HG03457 (cell line): Measurements from ENCODE around the gene GATAD2B.
A peak's percentile ranks its signal among the peaks of the same experiment; 100 is the strongest.
"Not testable (repeated sequence)": the region's sequence is repeated elsewhere in the genome, so short reads cannot be mapped to it uniquely, and the experiment has no call there.

Experiments used
- ATAC-seq: cut with Tn5 transposase; IDR thresholded peaks from one replicate; pipeline ENCODE4 v1.9.1; 2021; ENCODE audit warnings: moderate number of reproducible peaks; ENCODE audit not compliant: unreplicated experiment

Gene GATAD2B

DNA sequence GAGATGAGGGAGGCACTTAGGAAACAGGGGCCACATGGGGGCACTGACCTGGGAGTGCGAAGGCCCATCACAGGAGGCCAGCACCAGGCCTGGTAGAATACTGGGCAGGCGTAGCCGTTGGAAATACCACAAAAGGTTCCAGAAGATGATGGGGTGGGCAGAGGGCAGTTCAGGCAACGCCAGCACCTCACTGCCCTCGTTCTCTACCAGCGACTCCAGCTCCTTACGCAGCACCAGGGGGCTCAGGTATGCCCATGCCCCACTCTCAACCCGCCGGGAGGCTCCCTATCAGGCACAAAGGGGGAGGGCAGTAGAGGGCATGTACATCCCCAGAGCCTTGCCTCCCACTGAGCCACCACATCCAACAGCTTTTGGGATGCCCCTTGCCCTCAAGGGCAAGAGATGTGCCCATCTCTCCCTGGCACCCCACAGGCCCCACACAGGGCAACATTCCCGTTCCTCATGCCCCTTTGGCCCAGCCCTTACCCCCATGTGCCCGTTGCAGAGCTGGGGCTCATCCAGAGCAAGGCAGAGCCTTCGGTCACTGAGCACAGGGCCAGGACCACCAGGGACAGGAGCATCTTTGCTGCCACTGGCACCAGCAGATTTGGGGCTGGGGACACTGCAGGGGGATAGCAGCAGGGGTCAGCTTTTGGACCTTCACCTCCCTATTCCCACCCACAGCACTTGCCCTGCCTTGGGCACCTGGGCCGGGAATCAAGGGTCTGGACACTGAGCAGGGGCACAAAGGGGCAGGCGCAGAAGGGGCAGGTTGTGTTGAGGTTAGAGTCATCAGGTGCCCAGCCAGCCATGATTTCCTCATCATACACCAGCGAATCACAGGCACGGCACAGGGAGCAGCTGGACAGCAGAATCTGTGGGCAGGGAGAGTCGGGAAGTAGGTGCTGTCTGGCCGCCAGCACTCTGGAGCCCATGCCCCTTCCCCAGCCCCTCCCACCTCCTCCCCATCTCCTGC, 9.7 kb upstream of the GATAD2B start:
- no peak for ATAC-seq

DNA sequence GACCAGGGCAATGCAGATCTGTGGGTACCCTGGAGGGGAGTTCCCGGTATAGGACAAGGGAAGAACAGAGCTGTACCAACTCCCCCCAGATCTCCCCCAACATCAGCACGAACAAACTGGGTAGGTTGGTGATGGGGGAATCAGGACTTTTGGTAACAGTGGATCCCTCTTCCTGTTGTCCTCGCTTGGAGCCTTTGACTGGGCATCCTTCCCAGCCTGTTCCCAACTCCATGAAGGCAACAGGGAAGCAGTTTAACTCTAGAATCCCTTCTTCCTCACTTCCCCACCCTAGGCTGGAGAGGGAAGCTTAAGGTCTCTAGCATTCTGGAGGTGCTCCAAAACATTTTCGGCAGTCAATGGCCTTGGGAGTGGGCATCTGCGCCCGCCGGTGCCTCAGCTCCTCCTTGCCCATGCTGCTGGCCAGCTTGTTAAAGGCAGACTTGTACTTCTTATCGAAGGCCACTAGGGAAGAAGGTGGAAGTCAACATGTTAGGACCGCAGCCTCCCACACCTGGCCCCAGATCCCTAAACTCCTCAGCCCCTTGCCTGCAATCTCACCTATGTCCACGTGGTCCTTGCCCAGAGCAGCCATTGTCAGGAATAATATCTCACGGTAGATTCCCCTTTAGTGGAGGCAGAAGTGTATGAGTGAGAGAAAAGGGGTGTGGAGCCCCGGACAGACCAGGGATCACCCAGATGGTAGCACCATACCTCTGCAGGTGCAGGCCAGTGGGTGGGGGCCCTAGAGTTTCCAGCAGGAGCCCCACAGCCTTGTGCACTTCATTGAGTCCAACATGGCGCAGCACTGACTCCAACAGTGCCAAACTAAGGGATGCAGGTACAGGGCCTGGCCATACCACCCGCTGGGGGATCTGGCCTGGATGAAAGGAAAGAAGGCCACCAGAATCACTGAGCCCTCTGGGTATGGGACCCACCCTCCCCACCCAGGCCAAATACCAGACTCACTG, 7.5 kb upstream of the GATAD2B start:
- ATAC-seq: no peak

DNA sequence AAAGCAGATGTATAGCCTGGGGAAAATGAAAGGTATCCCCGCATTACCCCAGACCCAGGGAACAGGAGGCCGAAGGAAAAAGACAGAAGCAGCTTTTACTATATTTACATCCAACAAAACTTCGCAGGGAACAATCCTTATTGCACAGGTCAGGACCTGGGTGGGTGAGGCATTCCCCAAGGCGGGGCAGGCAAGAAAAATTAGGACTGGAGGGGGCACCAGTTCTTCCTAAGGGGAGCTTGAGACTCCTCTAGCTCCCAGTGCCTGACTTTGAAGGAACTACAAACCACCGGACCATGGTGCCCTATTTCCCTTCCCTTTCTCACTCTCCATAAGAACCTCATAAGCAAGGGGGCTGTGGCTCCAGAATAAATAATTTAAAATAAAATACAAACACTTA, 6.7 kb upstream of the GATAD2B start:
- no peak for ATAC-seq

DNA sequence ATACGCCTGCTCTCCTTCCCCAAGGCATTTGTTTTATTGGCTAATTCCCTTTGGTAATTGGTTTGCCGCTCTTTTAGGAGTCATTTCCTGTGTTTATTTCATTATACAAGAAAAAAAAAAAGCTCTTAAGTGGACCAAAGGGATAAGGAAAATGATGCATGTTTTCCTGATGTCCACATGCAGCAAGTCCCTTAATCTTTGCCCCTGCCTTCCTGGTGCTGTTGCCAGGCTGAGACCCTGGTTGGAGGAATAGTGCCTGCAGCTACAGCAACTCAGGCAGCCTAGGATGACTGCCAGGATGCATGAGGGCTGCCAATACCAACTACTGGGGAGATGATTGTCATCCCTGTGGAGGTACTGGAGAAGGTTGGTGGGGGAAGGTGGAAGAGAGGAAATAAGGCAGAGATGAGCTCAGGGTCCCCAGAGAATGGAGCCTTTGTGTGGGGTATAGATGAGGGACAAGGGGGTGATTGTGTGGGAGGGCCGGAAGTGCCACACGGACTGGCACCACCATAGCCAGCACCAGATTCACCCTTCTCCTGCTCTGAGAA, 6.1 kb upstream of the GATAD2B start:
- no peak for ATAC-seq

DNA sequence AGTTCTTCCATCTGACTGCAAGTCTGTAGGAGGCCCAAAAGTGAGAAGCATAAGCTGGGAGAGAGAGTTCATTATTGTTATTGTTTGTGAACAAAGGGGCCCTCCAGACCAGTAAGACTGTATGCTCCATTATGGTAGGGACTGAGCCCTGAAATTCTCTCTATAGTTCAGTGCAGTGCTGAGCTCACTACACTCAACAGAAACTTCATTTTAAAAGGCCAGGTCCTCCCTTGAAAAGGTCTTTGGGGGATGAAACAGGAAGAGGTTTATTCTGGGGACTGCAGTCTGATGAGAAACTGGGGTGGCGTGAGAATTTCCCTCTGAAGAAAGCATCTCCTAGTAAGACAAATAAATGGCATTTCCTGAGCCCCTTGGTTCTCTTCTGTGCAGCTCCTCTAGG, 5.5 kb upstream of the GATAD2B start:
- no peak for ATAC-seq

DNA sequence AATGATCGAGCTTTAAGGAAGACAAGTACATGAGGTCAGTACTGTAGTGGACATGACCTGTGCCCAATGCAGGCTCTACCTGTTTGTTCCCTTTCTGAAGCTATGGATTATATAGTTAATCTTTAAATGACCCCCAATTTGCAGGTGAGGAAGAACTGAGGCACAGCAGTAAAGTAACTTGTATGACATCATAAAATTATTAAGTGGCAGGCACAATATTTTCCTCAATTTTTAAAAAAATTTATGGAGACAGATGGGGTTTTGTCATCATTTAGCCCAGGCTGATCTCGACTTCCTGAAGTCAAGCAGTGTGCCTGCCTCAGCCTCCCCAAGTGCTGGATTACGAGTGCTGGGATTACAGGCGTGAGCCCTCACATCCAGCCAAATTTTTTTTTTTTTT, 3.6 kb upstream of the GATAD2B start:
- ATAC-seq: no peak

DNA sequence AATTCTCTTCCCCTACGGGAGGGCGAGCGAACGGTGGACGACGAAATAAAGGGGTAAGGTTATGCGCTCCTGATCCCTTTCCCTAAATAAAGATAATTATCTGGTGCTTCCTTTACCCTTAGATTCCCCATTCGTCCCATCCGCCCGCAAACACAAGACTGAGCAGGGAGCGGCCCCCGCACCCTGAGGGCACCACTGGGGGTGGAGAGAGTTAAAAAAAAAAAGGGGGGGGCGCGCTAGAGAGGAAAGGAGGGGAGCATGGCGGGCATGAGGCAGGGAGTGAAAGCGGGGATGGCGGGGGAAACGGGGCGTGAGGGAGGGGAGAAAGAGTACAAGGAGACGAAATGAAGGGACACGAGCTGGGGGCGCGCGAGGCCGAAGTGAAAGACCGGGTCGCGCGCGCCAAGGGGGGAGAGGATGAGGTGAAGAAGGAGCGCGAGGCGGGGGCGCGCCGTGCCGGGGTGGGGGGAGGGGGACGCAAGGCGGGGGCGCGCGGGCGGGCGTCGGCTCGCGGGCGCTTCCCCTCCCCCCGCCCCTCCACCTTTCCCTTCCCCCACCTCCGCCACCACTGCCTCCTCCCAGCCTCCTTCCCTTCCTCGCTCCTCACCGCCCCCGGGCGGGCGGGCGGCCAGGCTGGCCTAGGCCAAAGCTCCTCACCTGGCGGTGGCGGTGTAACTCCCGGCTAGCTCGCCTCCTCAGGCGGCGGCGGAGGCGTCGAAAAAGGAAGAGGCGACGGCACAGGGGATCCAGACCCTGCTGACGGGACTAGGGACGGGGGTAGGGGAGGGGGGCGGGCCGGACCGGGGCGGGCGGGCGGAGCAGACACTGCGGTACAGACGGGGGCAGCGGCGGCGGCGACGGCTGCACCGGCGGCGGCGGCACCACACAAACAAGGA, 448 bp downstream of the GATAD2B start:
- peak; percentile 10 for ATAC-seq

DNA sequence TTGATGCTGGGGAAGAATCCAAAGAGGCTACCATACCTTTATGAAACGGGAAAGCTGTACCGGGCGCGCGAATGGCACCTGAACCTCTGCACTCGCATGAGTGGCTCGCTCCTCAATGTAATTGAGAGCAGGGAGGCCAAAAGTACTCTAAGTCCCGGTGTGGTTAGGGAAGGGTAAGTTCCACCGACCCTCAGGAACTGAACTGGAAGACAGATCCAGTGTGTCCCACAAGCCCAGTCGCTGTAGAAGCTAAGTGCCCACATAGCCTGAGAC, 1.0 kb downstream of the GATAD2B start:
- ATAC-seq: no peak

DNA sequence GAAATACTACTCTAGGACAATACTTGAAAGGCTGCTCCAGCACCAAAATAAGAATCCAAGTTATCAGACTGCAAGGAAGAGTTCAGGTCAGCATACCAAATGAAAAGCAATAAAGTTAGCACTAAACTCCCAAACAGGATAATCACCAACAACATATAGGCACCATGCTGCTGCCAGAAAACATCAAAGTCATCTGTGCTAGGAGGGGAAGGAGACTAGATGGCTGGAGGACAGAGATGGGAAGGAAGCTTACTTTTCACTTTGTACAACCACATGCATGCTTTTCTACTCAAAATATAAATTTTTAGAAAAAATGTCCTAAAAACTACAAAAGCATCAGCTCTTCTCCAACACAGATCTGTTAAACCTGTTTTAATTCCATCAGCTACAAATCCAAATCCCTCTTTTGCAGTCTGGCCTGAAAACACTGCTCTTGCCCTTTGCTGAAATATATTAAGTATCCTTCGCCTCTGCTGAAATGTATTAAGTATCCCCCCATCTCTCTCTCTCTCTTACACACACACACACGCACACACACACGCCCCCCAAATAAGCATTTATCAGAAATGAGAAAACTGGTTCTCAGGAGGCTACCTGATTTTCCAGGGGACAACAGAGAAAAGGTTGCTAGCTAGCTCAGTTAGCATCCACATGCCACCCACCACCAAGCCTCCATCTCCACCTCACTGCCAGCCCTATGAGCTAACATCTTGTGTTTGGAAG, 1.5 kb downstream of the GATAD2B start:
- no peak for ATAC-seq

DNA sequence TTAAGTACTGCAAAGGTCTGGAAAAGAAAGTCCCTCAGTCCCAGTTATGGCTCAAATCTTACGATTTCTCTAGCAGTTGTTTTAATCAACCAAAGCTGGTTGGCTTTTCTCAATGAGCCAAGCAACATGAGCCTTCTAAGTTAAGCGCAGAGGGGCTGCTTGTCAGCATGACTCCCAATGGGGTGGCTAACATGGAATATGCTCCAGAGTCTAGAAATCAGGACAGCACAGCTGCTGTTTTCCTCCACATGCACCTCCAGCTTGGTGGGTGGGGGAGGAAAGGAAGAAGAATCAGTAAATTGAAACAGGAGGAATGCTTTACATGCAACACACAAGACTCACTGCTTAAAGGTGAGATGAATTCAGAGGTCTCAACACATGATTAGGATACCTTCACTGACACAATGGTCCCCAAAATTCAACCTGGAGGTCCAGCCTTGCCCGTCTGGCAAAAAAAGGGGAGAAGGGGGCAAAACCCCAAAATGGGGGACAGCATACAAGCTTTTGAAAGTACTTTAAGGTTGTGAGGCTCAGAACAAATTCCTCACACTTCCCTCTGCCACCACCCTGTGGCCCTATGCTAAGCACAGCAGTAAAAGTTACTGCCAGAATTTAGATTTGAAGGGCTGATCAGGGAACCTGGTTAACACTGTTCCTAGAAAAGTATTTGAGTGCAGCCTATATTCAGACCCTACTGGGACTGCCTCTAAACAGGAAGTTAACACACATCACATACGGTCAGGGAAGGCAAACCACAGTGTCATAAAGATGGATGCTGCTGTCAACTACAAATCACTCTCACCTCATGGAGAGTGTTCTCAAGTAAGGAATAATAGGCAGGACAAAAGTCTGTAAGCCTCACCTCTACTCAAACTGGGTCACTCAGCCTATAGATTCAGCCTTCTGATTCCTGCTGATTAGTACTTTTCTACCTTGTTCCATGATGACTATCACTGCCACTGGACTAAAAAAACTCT, 2.6 kb downstream of the GATAD2B start:
- ATAC-seq: no peak

DNA sequence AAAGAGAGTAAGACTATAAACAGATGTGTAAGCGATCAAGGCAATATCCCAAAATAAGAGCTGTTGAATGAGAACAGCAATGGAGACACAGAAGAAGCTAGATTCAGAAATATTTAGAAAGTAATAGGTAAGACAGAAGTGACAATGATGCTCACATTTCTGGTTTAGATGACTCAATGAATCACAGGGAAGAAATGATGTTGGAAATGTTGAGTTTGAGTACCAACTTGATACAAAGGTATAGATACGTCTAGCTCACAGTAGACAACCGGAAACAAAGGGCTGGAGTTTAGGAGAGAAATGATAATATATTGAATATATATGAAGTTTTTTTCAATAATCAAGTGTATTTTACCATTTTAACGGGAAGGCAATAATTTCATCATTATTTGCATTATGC, 6.5 kb downstream of the GATAD2B start:
- no peak for ATAC-seq

DNA sequence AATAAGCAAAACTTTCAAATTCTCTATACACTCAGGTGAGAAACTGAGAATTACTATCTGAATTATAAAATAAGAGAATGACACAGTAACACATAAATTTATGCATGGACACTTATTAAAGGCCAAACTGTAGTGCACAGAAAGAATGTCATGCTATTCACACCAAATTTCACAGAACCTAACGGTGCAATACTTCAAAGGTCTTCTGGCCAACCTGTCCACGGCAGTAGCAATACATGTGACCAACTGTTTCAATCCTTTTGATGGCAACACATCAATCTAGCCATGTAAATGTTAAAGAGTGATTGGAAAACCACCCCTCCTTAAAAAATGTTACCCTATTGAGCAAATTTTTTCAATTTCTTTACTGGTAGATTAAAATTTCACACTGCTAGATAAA, 10.4 kb downstream of the GATAD2B start:
- ATAC-seq: no peak

DNA sequence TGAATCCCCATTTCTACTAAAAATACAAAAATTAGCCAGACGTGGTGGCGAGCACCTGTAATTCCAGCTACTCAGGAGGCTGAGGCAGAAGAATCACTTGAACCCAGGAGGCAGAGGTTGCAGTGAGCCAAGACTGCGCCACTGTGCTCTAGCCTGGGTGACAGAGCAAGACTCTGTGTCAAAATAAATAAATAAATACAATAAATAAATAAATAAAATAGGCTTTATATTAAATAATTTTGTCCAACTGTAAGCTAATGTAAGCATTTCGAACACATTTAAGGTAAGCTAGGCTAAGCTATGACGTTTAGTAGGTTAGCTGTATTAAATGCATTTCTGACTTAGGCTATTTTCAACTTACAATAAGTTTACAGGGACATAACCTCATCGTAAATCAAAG, 12.2 kb downstream of the GATAD2B start:
- not testable (repeated sequence) for ATAC-seq

DNA sequence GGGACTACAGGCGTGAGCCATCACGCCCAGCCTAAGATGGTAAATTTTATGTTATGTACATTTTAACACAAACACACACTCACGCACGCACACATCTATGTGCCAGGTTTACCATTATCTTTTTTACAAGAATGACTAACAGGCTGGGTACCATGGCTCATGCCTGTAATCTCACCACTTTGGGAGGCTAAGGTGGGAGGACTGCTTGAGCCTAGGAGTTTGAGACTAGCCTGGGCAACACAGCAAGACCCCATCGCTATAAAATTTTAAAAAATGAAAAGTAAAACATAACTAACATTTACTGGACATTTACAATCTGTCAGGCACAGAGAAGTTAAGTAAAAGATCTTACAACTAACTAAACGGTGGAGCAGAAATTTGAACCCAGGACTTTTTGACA, 14.7 kb downstream of the GATAD2B start:
- no peak for ATAC-seq

DNA sequence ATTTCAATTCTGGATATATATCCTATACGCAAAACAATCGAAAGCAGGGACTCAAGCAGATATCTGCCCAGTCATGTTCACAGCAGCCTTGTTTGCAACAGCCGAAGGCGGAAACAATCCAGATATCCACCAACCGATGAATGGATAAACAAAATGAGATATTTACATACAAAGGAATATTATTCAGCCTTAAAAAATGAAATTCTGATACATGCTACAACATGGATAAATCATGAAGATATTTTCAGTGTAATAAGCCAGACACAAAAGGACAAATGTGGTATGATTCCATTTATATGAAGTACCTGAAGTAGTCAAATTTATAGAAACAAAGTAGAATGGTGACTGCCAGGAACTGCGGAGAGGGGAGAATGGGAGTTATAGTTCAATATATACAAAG, 15.6 kb downstream of the GATAD2B start:
- no peak for ATAC-seq

DNA sequence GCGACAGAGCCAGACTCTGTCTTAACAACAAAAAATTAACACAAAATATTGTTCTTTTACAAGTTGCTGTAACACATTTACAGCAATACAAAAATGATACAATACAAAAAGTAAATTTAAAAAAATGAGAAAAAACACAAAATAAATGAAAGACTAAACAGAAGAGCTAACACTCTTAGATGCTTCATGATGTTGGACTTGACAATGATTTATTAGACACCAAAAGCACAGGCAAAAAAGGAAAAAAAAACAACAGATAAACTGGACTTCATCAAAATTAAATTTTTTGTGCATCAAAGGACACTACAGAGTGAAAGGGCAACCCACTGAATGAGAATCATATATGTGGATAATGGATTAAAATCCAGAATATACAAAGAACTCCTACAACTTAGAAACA, 16.4 kb downstream of the GATAD2B start:
- ATAC-seq: no peak

DNA sequence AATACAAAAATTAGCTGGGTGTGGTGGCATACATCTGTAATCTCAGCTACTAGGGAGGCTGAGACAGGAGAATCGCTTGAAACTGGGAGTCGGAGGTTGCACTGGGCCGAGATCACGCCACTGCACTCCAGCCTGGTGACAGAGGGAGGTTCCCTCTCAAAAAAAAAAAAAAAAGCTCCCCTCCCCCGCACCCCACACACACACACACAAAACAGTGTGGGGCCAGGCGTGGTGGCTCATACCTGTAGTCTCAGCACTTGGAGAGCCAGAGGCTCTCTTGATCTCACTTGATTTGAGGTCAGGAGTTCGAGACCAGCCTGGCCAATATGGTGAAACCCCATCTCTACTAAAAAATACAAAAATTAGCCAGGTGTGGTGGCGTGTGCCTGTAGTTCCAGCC, 16.9 kb downstream of the GATAD2B start:
- not testable (repeated sequence) for ATAC-seq

DNA sequence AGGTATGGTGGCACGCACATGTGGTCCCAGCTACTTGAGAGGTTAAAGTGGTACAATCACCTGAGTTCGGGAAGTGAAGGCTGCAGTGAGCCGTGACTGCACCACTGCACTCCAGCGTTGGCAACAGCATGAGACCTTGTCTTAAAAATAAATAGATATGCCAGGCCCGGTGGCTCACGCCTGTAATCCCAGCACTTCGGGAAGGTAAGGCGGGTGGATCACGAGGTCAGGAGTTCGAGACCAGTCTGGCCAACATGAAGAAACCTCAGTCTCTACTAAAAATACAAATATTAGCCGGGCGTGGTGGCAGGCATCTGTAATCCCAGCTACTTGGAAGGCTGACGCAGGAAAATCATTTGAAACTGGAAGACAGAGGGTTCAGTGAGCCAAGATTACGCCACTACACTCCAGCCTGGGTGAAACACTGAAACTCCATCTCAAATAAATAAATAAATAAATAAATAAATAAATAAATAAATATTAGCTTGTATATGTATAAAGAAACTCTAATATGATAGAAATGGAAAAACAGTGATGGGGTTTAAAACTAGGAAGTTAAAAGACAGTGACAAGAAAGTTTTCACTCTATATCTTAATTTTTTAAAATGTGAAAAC, 18.8 kb downstream of the GATAD2B start:
- ATAC-seq: no peak
